ENCODE data around the gene VPS50.

- no peak for TF ChIP-seq CTCF (IDR thresholded peaks at IDR 0.05)
- no peak for TF ChIP-seq MAX (CRISPR knock-in tag; IDR thresholded peaks at IDR 0.05)
- no peak for TF ChIP-seq ATF1 (CRISPR knock-in tag; IDR thresholded peaks at IDR 0.05)
- TF ChIP-seq ATF6 (CRISPR knock-in tag; IDR thresholded peaks at IDR 0.05): no peak
- TF ChIP-seq TP53 (CRISPR knock-in tag; IDR thresholded peaks at IDR 0.05): no peak
- no peak for TF ChIP-seq NR1H2 (CRISPR knock-in tag; IDR thresholded peaks at IDR 0.05)
- no peak for TF ChIP-seq FOXJ3 (CRISPR knock-in tag; IDR thresholded peaks at IDR 0.05; ENCODE audit: borderline replicate concordance)
- TF ChIP-seq SMAD3 (CRISPR knock-in tag; IDR thresholded peaks at IDR 0.05; ENCODE audit: borderline replicate concordance): no peak
Observed at GRCh38 chr7:93265220-93265619, 33.1 kb downstream of the VPS50 start.
